GM21619 (cell line): ENCODE results near the gene CYP27C1.
"Not testable (repeated sequence)": the region's sequence is repeated elsewhere in the genome, so short reads cannot be mapped to it uniquely, and the experiment has no call there.

Experiments used
- ATAC-seq: cut with Tn5 transposase; IDR thresholded peaks from one replicate; pipeline ENCODE4 v1.9.1; 2021; ENCODE audit not compliant: unreplicated experiment

CYP27C1 gene

DNA sequence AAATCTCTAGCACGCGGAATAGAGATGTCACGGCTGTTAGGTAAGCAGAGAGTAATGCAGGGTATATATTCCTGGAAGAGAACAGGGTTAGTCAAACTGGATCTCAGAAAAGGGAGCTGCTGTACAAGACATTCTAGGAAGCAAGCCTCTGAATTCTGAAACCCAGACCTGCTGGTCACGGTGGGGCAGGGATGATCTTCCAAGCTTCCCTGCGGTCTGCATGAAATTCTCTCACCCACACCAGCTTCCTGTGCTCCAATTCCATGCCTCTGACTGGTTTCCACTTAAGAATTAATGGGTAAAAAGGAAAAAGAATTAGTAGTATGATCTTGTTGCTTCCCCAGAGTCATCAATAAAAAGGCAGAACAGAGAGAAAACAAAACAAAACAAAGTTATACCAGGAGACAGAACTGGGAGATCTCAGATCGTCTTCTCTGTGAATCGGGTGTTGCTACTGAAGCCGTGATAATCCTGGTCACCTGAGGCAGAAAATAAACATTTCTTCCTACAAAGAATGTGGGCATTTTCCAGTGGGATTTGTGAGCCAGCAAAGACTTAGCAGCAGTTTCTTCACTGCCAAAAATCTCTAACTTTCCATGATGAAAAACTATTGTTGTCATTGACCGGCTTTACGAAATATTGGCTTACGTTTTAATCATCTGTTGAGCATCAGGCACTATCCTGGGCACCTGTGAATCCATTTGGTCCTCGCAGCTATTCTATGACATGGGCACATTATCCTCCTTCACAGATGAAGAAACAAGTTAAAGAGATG, 5.3 kb upstream of the CYP27C1 start:
- ATAC-seq: no peak

GRCh38 chr2:127224135-127224534, 4.0 kb upstream of the CYP27C1 start:
- ATAC-seq: not testable (repeated sequence)

- ATAC-seq: no peak
Measured at GRCh38 chr2:127220768-127221527, 849 bp upstream of the CYP27C1 start.

DNA sequence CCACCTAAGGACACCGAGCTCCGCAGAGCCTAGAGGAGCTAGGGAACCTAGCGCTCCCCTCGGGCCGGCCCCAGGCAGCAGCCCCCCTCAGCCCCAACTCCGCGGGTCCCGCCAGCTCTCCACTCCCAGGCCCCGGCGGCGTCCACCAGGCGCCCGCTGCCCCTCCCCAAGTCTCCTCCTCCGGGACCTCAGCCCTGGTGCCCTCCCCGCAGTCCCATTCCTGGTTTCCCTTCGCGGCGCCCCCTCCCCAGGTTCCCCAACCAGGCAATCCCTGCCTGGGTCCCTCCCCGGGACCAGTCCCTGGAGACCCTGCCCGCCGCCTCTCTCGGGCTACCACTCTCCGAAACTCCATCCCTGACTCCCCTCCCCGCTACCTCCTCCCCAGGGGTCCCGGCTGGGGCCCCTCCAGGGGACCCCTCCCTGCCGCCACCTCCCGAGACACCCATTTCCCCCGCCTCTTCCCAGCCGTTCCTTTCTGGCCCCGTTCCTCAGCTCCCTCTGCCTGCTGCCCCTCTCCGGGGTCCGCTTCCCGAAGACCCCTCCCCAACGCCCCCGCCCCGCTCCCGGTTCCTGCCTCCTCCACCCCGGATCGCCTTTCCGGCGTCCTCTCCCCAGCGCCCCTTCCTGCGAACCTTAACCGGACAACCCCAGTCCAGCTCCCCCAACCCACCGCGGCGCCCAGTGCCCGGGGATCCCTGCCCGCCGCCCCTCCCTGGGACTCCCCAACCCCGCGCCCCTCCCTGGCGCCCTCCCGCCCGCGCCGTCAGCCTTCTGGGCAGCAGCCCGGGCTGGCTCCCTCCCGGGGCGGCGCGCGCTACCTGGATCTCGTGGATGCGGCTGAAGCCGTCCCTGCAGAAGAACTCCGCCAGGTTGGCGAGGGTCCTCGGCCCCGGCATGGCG, 678 bp downstream of the CYP27C1 start:
- no peak for ATAC-seq

GRCh38 chr2:127218812-127219170, 1.3 kb downstream of the CYP27C1 start:
- ATAC-seq: no peak

DNA sequence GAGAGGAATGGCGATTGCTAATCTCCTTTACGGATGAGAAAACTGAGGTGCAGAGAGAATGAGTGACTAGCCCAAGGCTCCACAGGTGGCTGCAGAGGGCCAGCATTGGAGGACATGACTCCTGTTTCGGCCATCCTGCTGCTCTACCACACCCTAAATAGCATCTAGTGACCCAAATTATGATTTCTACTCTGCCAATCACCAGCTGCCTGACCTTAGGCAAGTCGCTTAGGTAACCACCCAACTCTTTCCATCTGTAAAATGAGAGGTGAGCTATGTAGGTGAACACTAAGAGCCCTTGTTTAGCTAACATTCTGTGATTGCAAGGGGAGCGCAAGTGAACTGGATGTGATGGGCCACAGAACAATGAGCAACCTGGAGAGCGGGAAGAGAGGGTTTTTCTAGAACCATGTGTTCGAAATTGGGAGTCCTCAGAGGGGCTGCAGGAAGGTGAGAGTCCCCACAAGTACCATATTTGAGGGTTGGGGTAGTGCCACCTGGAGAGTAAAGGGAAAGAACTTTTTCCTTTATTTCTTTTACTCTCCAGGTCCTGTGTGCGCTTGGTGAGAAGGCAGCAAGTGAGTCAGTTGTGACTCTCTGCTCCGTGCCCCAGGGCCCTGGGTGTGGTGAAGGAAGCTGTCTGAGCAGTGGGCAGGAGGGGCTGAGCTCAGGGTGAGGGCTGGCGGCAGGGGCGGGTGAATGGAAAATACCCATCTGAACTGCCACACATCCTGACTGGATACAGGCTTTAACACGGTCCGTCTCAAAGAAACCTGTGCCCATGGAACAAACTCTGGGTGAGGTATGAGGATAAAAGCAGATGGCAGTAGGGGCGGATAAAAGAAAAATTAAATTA, 2.4 kb downstream of the CYP27C1 start:
- no peak for ATAC-seq

GRCh38 chr2:127216593-127216992, 3.5 kb downstream of the CYP27C1 start:
- no peak for ATAC-seq

GRCh38 chr2:127216095-127216494, 4.0 kb downstream of the CYP27C1 start:
- no peak for ATAC-seq

DNA sequence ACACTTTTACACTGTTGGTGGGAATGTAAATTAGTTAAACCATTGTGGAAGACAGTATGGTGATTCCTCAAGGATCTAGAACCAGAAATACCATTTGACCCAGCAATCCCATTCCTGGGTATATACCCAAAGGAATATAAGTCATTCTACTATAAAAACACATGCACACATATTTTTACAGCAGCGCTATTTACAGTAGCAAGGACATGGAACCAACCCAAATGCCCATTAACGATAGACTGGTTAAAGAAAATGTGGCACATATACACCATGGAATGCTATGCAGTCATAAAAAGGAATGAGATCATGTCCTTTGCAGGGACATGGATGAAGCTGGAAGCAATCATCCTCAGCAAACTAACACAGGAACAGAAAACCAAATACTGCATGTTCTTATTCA, 5.9 kb downstream of the CYP27C1 start:
- ATAC-seq: not testable (repeated sequence)

DNA sequence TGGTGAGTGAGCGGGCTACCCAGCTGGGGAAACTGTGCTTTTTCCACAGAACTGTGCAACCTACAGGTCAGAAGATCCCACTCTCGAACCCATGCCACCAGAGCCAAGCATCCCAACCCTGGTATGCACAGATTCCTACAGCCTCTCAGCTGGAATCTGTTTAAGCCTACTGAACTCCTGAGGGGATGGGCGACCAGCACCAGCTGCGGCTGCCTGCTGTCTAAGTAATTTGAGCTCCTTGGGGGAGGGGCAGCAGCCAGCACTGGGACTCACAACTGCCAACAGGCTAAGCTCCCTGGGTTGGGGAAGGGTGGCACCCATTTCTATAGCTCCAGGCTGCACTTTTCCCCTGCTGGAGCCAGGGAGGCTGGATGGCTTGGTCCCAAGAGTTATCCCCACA, 11.8 kb downstream of the CYP27C1 start:
- no peak for ATAC-seq

DNA sequence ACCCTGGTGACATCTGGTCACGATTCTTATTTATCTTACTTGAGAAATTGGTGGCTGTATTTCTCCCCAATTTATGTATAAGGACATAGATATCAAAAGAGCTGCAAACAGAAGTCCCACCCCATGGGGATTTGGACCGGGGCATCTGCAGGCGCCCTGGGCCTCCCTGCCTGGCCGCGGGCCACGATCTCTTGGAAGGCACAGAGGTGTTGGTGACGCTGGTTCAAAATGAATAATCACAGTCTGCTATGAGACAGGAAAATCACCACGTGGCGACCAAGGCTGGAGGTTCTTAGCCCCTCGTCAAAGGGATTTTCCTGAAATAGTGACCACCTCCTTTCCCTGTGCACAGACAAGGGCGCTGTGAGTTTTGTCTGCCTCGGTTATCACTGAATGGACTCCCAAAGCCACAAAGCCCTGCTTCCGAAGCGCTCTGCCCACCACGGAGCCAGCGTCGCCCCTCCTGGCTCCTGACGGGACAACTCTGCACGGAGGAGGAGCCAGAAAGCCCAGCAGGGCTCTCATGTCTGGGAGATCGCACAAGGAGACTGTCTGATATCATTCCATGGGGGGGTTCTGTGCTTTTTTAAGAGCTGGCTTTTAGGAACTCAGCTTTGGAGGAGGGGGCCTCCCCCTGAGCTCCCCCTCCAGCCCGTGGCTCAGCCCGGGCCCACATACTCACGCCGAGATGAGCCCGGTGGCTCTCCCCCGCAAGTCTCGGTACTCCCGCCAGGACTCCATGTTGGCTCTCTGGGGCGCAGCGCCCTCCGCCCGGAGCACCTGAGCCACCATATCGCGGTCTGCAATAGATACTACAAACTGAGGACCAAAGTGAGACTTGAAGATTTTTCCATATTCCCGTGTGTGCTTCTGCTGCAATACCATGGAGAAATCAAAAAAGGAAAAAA, 14.6 kb downstream of the CYP27C1 start:
- ATAC-seq: no peak

DNA sequence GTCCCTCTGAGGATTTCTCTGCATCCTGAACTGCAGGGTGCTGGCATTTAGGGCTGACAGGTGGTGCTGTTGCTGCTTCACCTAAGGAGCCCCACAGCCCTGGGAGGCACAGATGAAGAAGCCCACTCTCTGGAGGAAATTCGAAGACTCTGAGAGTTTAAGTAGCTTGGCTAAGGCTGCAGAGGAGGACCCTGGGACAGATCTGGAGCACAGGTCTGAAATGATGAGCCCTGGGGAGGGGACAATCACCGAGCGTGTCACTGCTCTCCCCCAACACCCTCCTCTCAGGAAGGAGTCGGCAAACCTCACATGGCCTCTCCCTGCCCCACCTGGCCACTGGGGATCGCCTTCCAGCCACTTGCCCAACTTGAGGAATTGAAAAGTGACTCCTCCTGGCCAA, 18.6 kb downstream of the CYP27C1 start:
- ATAC-seq: no peak

DNA sequence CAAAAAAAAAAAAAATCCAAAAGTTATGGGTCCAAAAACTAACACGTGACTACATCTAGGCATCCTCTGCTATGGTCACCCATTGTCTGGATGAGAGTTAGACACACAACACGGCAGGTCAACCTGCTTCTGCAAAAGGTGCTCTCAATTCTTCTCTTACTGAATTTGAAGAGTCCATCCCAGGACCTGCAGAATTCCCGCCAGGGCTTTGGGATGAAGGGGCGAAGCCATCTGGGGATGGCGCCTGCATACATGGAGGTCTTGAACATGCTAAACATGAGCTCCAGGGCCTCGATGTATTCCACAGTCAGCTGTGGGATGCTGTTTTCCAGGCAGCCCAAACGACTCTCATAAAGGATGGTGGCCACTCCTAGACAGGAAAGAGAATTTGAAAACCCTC, 19.1 kb downstream of the CYP27C1 start:
- no peak for ATAC-seq

GRCh38 chr2:127199223-127199622, 20.9 kb downstream of the CYP27C1 start:
- no peak for ATAC-seq

GRCh38 chr2:127197475-127198385, 22.4 kb downstream of the CYP27C1 start:
- ATAC-seq: peak; percentile 85

DNA sequence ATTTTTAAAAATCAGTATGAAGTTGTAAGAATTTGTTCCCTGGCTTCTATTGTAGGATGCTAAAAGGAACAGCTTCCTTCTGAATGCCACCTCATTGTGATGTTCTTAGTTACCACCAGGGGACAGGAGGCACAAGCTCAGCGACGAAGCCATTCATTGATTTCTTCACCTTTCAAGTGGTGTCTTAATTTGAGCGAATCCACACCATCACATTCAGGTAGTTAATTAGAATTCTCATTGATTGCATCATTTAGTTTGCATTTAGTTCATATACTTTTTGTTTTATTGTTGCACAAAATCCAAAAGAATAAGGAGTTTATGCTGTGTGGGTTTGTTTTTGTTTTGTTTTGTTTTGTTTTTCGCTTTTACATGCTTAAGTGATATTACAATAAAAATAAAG, 23.1 kb downstream of the CYP27C1 start:
- ATAC-seq: no peak

DNA sequence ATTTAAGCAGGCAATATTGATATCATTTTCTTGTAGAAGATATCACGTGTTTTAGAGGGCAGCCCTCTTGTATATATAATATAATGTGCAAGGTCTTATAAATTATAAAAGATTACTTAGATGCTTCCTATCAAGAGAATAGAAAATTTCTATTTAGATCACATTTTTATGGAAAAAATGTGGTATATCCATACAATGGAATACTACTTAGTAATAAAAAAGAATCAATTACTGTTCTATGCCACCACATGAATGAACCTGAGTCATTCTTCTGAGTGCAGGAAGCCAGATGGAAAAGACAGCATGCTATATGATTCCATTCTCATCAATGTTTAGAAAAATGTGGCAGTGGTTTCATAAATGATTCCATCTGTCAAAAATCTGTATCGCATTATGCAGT, 23.6 kb downstream of the CYP27C1 start:
- no peak for ATAC-seq
